SW 1271 (cell line): ENCODE results near the gene WNK2.

Experiments
- DNase-seq, 2 experiments: peaks; one replicate each; lab custom pipeline; 2025; lab: John Stamatoyannopoulos, UW

Gene WNK2

DNA sequence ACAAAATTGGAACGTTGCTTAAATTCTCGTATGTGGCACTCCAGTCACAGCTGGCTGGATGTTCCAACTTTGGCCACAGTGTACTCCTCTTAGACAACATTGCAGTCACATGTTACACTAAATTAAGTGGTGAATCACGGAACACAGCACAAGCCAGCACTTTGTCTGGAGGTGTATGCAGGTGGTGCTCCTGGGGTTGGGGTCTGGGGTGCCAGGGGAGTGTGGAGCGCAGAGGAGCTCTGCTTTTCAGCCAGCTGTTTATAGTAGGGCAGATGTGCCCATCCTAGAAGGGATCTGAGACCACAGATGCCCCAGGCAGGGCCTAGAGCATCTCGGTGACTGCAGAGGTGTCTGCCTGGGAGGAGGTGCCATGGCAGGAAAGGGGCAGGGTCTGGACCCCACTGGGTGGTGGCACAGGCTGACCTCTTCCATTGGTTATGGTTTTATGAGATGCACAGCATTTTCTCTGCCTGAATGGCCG lies 82.6 kb downstream of the WNK2 start:
- no peak for DNase-seq

- no peak for DNase-seq
These were observed 83.2 kb downstream of the WNK2 start for GRCh38 chr9:93267091-93267541.

- DNase-seq: no peak
These were observed 84.0 kb downstream of the WNK2 start for GRCh38 chr9:93267681-93268505.

DNA sequence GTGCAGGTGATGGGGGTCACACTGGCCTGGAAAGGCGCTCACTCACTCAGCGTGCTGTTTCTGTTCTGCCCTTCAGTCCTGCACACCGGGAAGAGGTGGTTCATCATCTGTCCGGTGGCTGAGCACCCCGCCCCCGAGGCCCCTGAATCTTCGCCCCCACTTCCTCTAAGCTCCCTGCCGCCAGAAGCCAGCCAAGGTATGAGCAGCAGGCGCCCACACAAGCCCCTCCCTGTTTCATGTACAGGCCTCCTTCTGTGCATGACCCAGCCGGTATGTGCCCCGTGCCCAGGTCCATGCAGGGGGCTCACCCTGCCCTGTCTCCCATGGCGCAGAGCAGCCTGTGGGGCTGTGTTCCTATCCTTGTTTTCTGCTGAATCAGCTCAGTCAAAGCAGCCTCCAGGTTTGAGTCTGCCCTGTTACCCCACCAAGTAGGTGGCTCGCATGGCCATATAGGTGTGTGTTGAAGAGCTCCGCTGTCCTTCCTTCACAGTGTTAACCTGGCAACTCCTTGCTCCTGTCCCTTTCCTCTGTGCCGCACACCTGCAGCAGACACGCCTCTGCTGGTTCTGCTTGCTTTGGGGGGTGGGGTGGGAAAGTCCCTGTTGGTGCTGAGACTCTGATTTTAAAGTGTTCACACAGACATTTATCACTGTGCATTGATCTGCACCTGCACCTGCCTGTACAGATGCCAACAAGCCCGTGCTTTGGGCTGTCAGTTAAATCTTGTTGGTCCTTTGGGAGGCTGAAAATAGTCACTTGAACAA lies 84.8 kb downstream of the WNK2 start:
- DNase-seq: no peak

- no peak for DNase-seq
These were observed 87.0 kb downstream of the WNK2 start for GRCh38 chr9:93270976-93271375.

GRCh38 chr9:93276973-93277372 lies 93.0 kb downstream of the WNK2 start:
- no peak for DNase-seq

DNA sequence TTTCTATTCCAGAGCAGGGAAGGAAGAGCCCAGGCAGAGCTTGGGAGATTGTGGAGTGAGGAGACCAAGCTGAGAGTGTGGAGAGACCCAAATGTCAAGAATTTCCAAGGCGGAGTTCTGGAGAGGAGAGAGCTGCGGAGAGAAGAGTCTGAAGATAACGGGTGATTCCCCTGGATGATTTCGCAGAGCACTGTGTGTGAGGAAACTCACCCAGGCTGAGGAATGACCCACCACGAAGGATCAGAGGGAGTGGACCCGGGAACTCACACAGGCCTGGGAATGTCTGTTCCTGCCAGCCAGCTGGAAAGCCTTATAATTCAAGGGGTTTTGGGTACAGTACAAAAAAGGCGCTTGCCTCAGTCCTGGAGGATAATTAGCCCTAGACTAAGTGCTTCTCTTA lies 94.2 kb downstream of the WNK2 start:
- DNase-seq: no peak

DNA sequence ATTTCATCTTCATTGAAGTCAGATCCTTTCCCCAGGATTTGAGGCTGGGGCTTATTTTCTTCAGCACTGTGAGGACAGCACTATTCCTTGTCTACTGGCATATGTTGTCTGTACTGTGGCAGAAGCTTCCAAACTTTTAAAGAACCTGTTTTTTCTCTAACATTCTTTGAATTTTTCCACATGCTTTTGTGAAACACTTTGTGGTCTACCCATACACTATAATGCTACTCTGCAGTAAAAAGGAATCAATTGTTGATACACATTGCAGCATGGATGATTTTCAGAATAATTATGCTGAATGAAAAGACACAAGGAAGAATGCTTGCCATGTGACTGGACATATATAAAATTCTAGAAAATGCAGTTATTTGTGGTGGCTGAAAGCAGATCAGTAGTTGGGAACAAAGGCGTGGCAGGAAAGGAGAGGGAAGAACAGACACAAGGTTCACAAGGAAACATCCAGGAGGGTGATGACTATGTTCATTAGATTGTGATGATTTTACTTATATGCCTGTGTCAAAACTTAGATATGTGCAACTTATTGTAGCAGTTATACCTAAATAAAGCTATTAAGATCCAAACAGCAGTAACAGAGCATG lies 96.8 kb downstream of the WNK2 start:
- DNase-seq: no peak

DNA sequence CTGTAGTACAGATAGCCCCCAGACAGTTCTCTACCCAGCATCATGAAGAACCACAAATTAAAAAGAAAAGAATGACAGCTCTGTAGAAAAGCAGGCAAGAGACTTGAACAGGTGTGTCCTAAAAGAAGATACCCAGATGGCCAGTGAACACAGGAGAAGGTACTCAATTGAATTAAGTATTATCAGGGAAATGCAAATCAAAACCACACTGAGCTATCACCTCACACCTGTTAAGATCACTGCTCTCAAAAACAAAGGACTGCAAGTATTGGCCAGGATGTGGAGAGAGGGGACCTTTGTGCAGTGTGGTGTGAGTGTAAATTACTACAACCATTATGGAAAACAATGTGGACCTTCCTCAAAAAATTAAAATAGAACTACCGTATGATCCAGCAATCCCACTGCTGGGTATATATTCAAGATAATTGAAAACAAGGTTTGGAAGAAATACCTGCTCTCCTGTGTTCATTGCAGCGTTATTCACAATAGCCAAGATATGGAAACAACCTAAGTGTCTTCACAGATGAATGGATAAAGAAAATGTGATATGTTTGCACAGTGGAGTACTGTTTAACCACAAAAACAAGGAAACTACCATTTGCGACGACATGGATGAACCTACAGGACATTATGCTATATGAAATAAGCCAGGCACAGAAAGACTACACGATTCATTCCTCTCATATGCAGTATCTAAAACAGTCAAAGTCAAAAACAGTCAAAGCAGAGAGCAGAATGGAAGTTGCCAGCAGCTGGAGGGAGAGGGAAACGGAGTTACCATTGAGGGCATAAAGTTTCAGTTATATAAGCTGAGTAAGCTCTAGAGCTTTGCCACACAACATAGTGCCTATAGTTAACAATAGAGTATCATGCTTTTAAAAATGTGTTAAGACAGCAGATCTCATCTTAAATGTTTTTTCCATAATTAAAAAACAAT lies 102.6 kb downstream of the WNK2 start:
- DNase-seq: no peak

- no peak for DNase-seq
These were observed 103.2 kb downstream of the WNK2 start for GRCh38 chr9:93287189-93287552.

DNA sequence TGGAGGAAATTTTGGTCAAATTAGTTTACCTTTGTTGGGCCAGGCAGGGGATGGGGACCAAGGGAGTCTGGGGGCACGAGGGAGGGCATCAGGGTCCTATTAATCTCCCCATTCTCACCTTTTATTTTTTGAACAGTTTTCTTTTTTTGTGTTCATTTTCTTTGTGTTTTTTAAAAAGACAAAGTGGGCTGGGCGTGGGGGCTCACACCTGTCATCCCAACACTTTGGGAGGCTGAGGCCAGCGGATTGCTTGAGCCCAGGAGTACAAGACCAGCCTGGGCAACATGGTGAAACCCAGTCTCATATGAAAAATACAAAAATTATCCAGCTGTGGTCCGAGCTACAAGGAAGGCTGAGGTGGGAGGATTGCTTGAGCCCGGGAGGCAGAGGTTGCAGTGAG lies 103.7 kb downstream of the WNK2 start:
- no peak for DNase-seq

DNA sequence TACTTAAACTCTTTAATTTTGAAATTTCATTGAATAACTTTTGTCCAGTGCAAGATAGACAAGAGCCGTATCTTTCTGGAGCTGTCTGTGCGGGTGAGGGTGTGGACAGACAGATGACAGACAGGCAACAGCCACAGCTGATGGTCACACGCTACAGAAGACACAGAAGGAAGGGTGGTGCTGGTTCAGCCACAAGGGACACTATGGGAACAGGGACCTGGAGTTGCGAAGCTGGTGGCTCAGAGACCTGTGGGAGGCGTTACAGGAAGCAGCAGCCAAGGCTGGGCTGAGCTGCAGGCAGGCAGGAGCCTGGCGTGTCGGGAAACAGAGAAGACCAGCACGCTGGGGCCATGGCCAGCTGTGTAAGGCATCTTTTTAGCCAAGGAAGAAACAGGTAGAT lies 104.4 kb downstream of the WNK2 start:
- DNase-seq: no peak

- DNase-seq: no peak
These were observed 105.2 kb downstream of the WNK2 start for GRCh38 chr9:93288891-93289883.

GRCh38 chr9:93290495-93291434 lies 106.8 kb downstream of the WNK2 start:
- no peak for DNase-seq

- DNase-seq: no peak
These were observed 107.8 kb downstream of the WNK2 start for GRCh38 chr9:93291536-93292287.

- no peak for DNase-seq
These were observed 108.3 kb downstream of the WNK2 start for GRCh38 chr9:93292288-93292615.

DNA sequence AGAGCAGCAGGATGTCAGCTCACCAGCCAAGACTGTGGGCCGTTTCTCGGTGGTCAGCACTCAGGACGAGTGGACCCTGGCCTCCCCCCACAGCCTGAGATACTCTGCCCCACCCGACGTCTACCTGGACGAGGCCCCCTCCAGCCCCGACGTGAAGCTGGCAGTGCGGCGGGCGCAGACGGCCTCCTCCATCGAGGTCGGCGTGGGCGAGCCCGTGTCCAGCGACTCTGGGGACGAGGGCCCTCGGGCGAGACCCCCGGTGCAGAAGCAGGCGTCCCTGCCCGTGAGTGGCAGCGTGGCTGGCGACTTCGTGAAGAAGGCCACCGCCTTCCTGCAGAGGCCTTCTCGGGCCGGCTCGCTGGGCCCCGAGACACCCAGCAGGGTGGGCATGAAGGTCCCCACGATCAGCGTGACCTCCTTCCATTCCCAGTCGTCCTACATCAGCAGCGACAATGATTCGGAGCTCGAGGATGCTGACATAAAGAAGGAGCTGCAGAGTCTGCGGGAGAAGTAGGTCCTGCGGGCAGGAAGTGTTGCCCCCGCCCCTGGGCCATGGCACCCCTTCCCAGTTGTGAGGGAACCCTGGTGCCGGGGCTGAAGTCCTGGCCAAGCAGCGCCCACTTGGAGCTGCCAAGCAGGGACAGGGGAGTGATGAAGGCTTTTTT lies 108.9 kb downstream of the WNK2 start:
- no peak for DNase-seq

DNA sequence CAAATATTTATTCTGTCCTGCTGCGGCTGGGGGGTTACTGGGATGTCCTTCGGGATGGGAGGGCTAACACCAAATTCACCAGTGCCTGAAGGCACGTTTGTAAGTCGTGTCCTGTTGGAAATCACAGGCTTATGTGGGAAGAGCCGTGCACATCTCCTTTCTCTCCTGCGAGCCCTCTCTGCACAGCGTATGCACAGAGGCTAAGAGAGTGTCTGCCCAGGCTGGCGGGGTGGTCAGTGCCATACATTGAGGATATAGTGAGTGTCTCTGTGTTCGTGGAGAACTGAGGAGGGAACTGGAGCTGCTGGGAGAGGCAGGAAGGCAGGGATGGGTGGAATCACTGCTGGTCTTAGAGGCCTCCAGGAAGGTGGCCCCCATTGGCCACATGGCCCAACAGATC lies 110.1 kb downstream of the WNK2 start:
- DNase-seq: no peak
